Measurements from ENCODE around the gene RALGAPA1.
"Not testable (repeated sequence)": the region's sequence is repeated elsewhere in the genome, so short reads cannot be mapped to it uniquely, and the experiment has no call there.

Gene RALGAPA1

GRCh38 chr14:35829449-35829848 is 20.4 kb upstream of the RALGAPA1 start:
- Histone ChIP-seq H3K4me1 (ENCODE audit: control insufficient read depth, insufficient read depth, low read length) (peaks cover 9% of the 10 kb centered on the region), H3K27me3 (ENCODE audit: control insufficient read depth, insufficient read depth, low read length) (no peaks in the 10 kb centered on the region), H3K36me3 (ENCODE audit: control insufficient read depth, insufficient read depth, low read length) (no peaks in the 10 kb centered on the region), H3K4me3 (ENCODE audit: low read length) (no peak overlapping the region), H3K27ac (ENCODE audit: low read depth, low read length) (no peak overlapping the region), H3K9ac (ENCODE audit: low read length) (no peak overlapping the region)

DNA sequence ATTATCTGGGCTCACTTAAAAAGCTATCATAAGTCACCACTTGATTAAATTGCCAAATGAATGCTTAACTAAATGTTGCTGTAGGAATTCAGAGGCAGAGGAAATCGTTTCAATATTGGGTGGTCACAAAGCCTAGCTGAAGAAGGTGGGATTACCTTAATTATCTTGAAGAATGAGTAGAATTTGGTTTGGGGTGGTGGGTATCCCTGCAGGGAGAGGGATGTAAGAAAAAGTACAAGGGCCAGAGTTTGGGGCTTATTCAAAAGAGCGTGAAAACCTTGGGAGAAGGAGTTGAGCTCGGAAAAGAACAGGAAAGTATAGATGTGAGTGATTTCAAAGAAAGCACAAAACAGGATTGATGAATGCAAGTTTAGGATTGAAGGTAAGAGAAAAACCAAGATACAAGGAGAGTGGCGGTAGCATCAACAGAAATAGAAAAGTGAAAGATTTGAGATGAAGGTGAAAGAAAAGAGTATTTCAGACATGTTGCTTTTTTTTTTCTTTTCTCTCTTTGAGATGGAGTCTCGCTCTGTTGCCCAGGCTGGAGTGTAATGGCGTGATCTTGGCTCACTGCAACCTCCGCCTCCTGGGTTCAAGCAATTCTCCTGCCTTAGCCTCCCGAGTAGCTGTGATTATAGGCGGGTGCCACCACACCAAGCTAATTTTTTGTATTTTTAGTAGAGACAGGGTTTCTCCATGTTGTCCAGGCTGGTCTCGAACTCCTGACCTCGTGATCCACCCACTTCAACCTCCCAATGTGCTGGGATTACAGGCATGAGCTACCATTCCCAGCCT is 18.8 kb upstream of the RALGAPA1 start:
- H3K27me3 ChIP-seq (ENCODE audit: control insufficient read depth, insufficient read depth, low read length), result no peaks in the 10 kb centered on the region
- no peak overlapping the region for H3K27ac ChIP-seq (ENCODE audit: low read depth, low read length)
- H3K4me1 ChIP-seq (ENCODE audit: control insufficient read depth, insufficient read depth, low read length), result peaks cover 9% of the 10 kb centered on the region
- no peak overlapping the region for H3K9ac ChIP-seq (ENCODE audit: low read length)
- no peak overlapping the region for H3K4me3 ChIP-seq (ENCODE audit: low read length)
- H3K36me3 ChIP-seq (ENCODE audit: control insufficient read depth, insufficient read depth, low read length), result no peaks in the 10 kb centered on the region

DNA sequence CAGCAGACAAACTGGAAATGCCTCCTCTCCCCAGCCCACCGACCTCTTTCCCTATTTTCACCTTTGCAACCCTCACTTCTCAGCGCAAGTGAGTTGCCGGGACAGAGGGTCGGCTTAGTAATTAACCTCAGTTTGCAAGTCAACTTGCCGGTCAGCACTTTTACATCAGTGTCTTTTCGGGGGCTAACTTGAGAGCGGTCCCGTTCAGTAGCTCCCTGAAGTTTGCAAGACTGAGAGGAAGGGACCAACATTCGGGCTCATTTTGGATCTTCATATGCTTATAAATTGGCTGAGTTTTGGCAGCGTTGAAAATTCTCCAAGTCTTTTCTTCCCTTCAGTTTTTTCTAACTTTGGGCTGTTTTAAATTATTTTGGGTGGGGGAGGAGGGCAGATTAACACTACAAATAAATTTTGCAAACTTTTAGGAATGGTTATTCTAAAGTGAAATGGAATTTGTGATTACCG is 17.9 kb upstream of the RALGAPA1 start:
- Histone ChIP-seq H3K9ac (ENCODE audit: low read length) (peak overlapping the region; percentile 56), H3K27me3 (ENCODE audit: control insufficient read depth, insufficient read depth, low read length) (no peaks in the 10 kb centered on the region), H3K27ac (ENCODE audit: low read depth, low read length) (peak overlapping the region; percentile 61), H3K4me1 (ENCODE audit: control insufficient read depth, insufficient read depth, low read length) (peaks cover 9% of the 10 kb centered on the region), H3K4me3 (ENCODE audit: low read length) (peak overlapping the region; percentile 100), H3K36me3 (ENCODE audit: control insufficient read depth, insufficient read depth, low read length) (no peaks in the 10 kb centered on the region)

- H3K27ac ChIP-seq (ENCODE audit: low read depth, low read length), result peak within 1 kb of the TSS; percentile 100
- H3K36me3 ChIP-seq (ENCODE audit: control insufficient read depth, insufficient read depth, low read length), result no peaks in the 10 kb centered on the region
- H3K4me3 ChIP-seq (ENCODE audit: low read length), result peak within 1 kb of the TSS; percentile 100
- peaks cover 9% of the 10 kb centered on the region for H3K4me1 ChIP-seq (ENCODE audit: control insufficient read depth, insufficient read depth, low read length)
- H3K9ac ChIP-seq (ENCODE audit: low read length), result peak within 1 kb of the TSS; percentile 99
- H3K27me3 ChIP-seq (ENCODE audit: control insufficient read depth, insufficient read depth, low read length), result no peaks in the 10 kb centered on the region
These were observed 17.3 kb upstream of the RALGAPA1 start, which contains the start of gene BRMS1L for GRCh38 chr14:35826218-35826951. Gene BRMS1L, plus strand, starts transcription at chr14:35826338. Its CDS starts 179 bp downstream, at chr14:35826517.

GRCh38 chr14:35825968-35826217 is 16.8 kb upstream of the RALGAPA1 start:
- Histone ChIP-seq H3K36me3 (ENCODE audit: control insufficient read depth, insufficient read depth, low read length) (no peaks in the 10 kb centered on the region), H3K27me3 (ENCODE audit: control insufficient read depth, insufficient read depth, low read length) (no peaks in the 10 kb centered on the region), H3K4me3 (ENCODE audit: low read length) (peak overlapping the region; percentile 100), H3K4me1 (ENCODE audit: control insufficient read depth, insufficient read depth, low read length) (peaks cover 9% of the 10 kb centered on the region), H3K27ac (ENCODE audit: low read depth, low read length) (peak overlapping the region; percentile 61), H3K9ac (ENCODE audit: low read length) (no peak overlapping the region)

GRCh38 chr14:35824446-35825165 is 15.5 kb upstream of the RALGAPA1 start:
- H3K36me3 ChIP-seq (ENCODE audit: control insufficient read depth, insufficient read depth, low read length); H3K27me3 ChIP-seq (ENCODE audit: control insufficient read depth, insufficient read depth, low read length); H3K27ac ChIP-seq (ENCODE audit: low read depth, low read length); H3K4me3 ChIP-seq (ENCODE audit: low read length); H3K9ac ChIP-seq (ENCODE audit: low read length); H3K4me1 ChIP-seq (ENCODE audit: control insufficient read depth, insufficient read depth, low read length): not testable (repeated sequence)

- peaks cover 6% of the 10 kb centered on the region for H3K4me1 ChIP-seq (ENCODE audit: control insufficient read depth, insufficient read depth, low read length)
- H3K27me3 ChIP-seq (ENCODE audit: control insufficient read depth, insufficient read depth, low read length), result no peaks in the 10 kb centered on the region
- no peak overlapping the region for H3K27ac ChIP-seq (ENCODE audit: low read depth, low read length)
- no peak overlapping the region for H3K9ac ChIP-seq (ENCODE audit: low read length)
- H3K4me3 ChIP-seq (ENCODE audit: low read length), result no peak overlapping the region
- no peaks in the 10 kb centered on the region for H3K36me3 ChIP-seq (ENCODE audit: control insufficient read depth, insufficient read depth, low read length)
These were observed 13.4 kb upstream of the RALGAPA1 start for GRCh38 chr14:35822501-35822900.

GRCh38 chr14:35821564-35822411 is 12.7 kb upstream of the RALGAPA1 start:
- no peak overlapping the region for H3K27ac ChIP-seq (ENCODE audit: low read depth, low read length)
- H3K36me3 ChIP-seq (ENCODE audit: control insufficient read depth, insufficient read depth, low read length), result no peaks in the 10 kb centered on the region
- H3K4me3 ChIP-seq (ENCODE audit: low read length), result no peak overlapping the region
- no peak overlapping the region for H3K9ac ChIP-seq (ENCODE audit: low read length)
- H3K27me3 ChIP-seq (ENCODE audit: control insufficient read depth, insufficient read depth, low read length), result no peaks in the 10 kb centered on the region
- no peaks in the 10 kb centered on the region for H3K4me1 ChIP-seq (ENCODE audit: control insufficient read depth, insufficient read depth, low read length)

- H3K27ac ChIP-seq (ENCODE audit: low read depth, low read length), result no peak overlapping the region
- no peak overlapping the region for H3K9ac ChIP-seq (ENCODE audit: low read length)
- no peaks in the 10 kb centered on the region for H3K36me3 ChIP-seq (ENCODE audit: control insufficient read depth, insufficient read depth, low read length)
- H3K4me3 ChIP-seq (ENCODE audit: low read length), result no peak overlapping the region
- no peaks in the 10 kb centered on the region for H3K4me1 ChIP-seq (ENCODE audit: control insufficient read depth, insufficient read depth, low read length)
- H3K27me3 ChIP-seq (ENCODE audit: control insufficient read depth, insufficient read depth, low read length), result no peaks in the 10 kb centered on the region
These were observed 10.8 kb upstream of the RALGAPA1 start for GRCh38 chr14:35819591-35820540.

DNA sequence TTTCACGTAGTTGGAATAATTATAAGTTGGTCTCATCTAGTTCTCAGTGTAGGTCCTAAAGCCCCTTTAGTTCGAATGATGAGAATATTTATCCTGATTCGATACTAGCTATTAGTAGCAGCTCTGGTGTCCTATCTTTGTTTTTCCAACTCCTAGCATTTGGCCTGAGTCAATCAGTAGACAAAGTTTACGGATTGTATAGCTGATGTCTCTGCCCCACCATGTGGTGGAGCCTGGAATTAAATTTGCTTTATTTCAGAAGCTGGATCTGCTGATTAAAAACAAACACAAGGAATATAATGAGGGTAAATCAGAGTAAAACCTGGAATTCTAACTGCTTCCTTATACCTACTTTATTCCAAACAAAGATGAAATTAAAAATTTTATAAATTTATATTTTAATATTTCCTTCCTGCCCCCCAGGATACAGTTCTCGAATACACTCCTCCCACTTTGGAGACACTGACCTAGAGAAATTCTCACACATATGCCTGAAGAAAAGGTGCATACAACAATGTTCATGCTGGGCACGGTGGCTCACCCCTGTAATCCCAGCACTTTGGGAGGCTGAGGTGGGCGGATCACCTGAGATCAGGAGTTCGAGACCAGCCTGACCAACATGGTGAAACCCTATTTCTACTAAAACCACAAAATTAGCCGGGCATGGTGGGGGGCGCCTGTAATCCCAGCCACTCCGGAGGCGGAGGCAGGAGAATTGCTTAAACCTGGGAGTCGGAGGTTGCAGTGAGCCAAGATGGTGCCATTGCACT is 9.4 kb upstream of the RALGAPA1 start:
- no peaks in the 10 kb centered on the region for H3K27me3 ChIP-seq (ENCODE audit: control insufficient read depth, insufficient read depth, low read length)
- H3K4me1 ChIP-seq (ENCODE audit: control insufficient read depth, insufficient read depth, low read length), result no peaks in the 10 kb centered on the region
- H3K36me3 ChIP-seq (ENCODE audit: control insufficient read depth, insufficient read depth, low read length), result no peaks in the 10 kb centered on the region
- no peak overlapping the region for H3K27ac ChIP-seq (ENCODE audit: low read depth, low read length)
- no peak overlapping the region for H3K4me3 ChIP-seq (ENCODE audit: low read length)
- no peak overlapping the region for H3K9ac ChIP-seq (ENCODE audit: low read length)
